ENCODE results near the gene TRAF3IP3. TPM values are rescaled to one million over a fixed set of nuclear protein-coding genes. Genes with fewer than 3 reads are reported as not detected.

TRAF3IP3 gene
- total RNA-seq, 1 experiment from 2014 or later: not detected

DNA sequence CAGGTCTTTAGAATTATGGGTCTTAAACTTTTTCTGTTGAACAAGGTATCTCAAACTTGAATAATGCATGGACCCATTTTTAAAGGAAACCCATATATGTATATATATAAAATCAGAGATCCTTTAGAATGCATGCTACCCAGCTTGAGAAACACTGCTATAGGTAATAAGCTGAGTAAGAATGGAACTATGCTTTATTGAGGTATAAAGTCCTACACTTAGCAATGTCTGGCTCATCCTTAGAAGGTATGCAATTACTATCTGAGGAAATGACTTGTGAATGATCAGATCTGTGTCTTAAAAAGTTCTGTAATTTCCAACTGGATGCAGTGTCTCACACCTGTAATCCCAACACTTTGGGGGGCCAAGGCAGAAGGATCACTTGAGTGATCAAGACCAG is 11.2 kb downstream of the TRAF3IP3 start:
- H2BK15ac ChIP-seq (ENCODE audit: low read depth, low read length): no peak overlapping the region
- H2BK120ac ChIP-seq (ENCODE audit: low read depth, low read length, poor library complexity, severe bottlenecking): no peak overlapping the region
- H3K9me3 Mint-ChIP-seq: no peaks in the 10 kb centered on the region; a peak in 1 of 5 replicates
- no peak overlapping the region for H3K27ac Mint-ChIP-seq
- no peak overlapping the region for H2AFZ ChIP-seq (ENCODE audit: low read length)
- no peaks in the 10 kb centered on the region for H3K23me2 ChIP-seq (ENCODE audit: insufficient read length, low read depth, low read length, poor library complexity, severe bottlenecking)
- H3K27me3 ChIP-seq (ENCODE audit: insufficient read depth, low read length): no peaks in the 10 kb centered on the region
- H3K9me3 ChIP-seq (ENCODE audit: control insufficient read depth, low read depth, low read length): no peaks in the 10 kb centered on the region
- no peak overlapping the region for H3K9ac ChIP-seq (ENCODE audit: extremely low read depth, insufficient read length, low read length)
- H3K4ac ChIP-seq (ENCODE audit: low read depth, low read length): no peak overlapping the region
- no peaks in the 10 kb centered on the region for H3K4me1 ChIP-seq (ENCODE audit: insufficient read depth, low read length)
- no peak overlapping the region for H2BK12ac ChIP-seq (ENCODE audit: insufficient read length, low read depth, low read length)
- no peak overlapping the region for H3K18ac ChIP-seq (ENCODE audit: insufficient read length, low read depth, low read length)
- no peak overlapping the region for H3K4me3 Mint-ChIP-seq
- peaks cover 3% of the 10 kb centered on the region for H4K20me1 ChIP-seq (ENCODE audit: control insufficient read depth, insufficient read depth, insufficient read length)
- no peak overlapping the region for H3K14ac ChIP-seq (ENCODE audit: insufficient read depth, low read length)
- no peak overlapping the region for H2AK5ac ChIP-seq (ENCODE audit: insufficient read length, low read length)
- peaks cover 5% of the 10 kb centered on the region for H3K27me3 Mint-ChIP-seq (ENCODE audit: low read depth)
- DNase-seq: no peak
- H3K27ac ChIP-seq (ENCODE audit: insufficient read length, low read depth, low read length): no peak overlapping the region
- H2BK20ac ChIP-seq (ENCODE audit: low read depth, low read length, poor library complexity, severe bottlenecking): no peak overlapping the region
- no peaks in the 10 kb centered on the region; a peak in 1 of 7 replicates for H3K36me3 Mint-ChIP-seq (ENCODE audit: insufficient read depth in 1 of 3, low read depth in 3 of 3)
- H3K79me1 ChIP-seq (ENCODE audit: insufficient read depth, low read depth, low read length, poor library complexity, severe bottlenecking): no peaks in the 10 kb centered on the region
- H3K23ac ChIP-seq (ENCODE audit: insufficient read length, low read depth, low read length): no peak overlapping the region
- H3K4me1 Mint-ChIP-seq: peaks cover 0 to 6% of the 10 kb centered on the region in 2 experiments; a peak in 1 of 4 replicates
- H3T11ph ChIP-seq (ENCODE audit: low read length): no peak overlapping the region
- no peak overlapping the region for H4K91ac ChIP-seq (ENCODE audit: insufficient read length, low read depth, low read length)
- H3K79me2 ChIP-seq (ENCODE audit: insufficient read depth, low read length): no peaks in the 10 kb centered on the region
- no peak overlapping the region for H3K56ac ChIP-seq (ENCODE audit: insufficient read length, low read depth, low read length)
- no peak overlapping the region for H4K5ac ChIP-seq (ENCODE audit: insufficient read length, low read depth, low read length)
- TF ChIP-seq, protein P1, sequence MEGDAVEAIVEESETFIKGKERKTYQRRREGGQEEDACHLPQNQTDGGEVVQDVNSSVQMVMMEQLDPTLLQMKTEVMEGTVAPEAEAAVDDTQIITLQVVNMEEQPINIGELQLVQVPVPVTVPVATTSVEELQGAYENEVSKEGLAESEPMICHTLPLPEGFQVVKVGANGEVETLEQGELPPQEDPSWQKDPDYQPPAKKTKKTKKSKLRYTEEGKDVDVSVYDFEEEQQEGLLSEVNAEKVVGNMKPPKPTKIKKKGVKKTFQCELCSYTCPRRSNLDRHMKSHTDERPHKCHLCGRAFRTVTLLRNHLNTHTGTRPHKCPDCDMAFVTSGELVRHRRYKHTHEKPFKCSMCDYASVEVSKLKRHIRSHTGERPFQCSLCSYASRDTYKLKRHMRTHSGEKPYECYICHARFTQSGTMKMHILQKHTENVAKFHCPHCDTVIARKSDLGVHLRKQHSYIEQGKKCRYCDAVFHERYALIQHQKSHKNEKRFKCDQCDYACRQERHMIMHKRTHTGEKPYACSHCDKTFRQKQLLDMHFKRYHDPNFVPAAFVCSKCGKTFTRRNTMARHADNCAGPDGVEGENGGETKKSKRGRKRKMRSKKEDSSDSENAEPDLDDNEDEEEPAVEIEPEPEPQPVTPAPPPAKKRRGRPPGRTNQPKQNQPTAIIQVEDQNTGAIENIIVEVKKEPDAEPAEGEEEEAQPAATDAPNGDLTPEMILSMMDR (conservative IDR thresholded peaks at IDR 0.05): no peak
- no peak overlapping the region for H3K4me2 ChIP-seq (ENCODE audit: insufficient read depth, insufficient read length, low read length)
- no peak overlapping the region for H4K8ac ChIP-seq (replicated peaks; ENCODE audit: insufficient read length, low read depth, low read length)
- H2BK5ac ChIP-seq (ENCODE audit: insufficient read length, low read length): no peak overlapping the region
